ENCODE measurements around the gene PLCB1. TPM values are rescaled to one million over a fixed set of nuclear protein-coding genes. Genes with fewer than 3 reads are reported as not detected.
"Not testable (repeated sequence)": the region's sequence is repeated elsewhere in the genome, so short reads cannot be mapped to it uniquely, and the experiment has no call there.

PLCB1 gene
- total RNA-seq, 1 experiment from 2014 or later: 3.5 TPM

DNA sequence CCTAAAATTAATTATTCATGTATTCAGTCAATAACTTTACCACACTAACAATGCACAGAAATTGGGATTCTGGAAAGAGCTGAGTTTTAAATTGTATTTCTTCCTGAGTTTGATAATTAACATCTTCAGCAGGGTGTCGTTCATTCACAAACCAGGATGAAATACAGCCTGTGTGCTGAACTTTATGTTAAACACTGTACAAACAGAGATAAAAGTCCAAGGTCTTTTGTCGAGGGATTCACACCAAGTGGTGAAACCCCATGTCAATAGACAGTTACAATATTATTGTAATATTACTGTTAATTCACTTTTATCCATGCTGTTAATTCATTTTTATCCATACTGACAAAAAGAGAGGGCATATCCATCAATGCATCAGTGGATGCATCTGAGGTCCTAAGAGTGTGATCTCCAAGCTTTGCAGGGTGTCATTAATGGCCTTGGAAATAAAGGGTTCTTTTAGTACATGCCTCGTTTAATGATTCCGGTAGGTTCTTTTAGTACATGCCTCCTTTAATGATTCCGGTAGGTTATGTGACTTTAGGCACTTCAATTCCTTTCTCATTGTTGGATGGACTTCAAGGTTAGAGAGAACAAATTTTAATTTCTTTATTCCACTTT, 234.3 kb downstream of the PLCB1 start:
- DNase-seq (ENCODE audit: low spot score): no peak

DNA sequence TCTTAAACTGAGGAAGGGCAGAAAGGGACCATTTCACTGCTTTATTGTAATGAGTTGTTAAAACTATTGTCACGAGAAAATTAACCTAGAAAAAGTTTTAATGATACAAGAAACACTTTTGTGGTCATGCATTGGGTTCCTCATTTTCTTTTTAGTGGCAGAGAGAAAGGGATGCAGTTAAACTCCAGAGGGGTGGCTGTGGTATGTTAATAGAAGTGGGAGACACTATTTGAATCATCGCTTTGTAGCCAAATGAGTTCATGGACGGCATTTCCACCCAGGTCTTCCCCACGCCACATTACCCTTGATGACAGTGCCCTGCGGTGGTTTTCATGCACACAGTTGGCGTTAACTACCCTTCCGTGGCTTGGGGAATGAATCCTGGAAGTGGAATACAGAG, 235.6 kb downstream of the PLCB1 start:
- DNase-seq (ENCODE audit: low spot score): no peak

- no peak for DNase-seq (ENCODE audit: low spot score)
Observed at GRCh38 chr20:8368670-8369069, 236.6 kb downstream of the PLCB1 start.

GRCh38 chr20:8369311-8369710, 237.2 kb downstream of the PLCB1 start:
- DNase-seq (ENCODE audit: low spot score): no peak

DNA sequence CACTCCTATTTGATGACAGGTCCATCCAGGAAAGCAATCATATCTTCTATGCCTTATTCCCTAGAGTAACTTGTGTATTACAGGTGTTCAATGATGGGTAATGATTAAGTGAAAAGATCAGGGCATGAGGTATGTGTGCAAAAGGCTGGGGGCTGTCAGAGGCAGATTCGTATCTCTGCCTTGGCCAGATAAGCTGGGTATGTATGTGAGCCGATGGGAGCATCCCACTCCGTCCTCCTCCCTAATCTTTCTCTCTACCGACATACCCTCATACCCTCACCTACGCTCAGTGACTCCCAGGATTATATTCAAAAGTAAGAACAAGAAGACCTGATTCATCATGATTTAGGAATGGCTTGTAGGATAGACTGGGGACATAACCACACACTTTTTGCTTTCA, 238.7 kb downstream of the PLCB1 start:
- DNase-seq (ENCODE audit: low spot score): no peak

GRCh38 chr20:8372824-8373380, 240.8 kb downstream of the PLCB1 start:
- no peak for DNase-seq (ENCODE audit: low spot score)

- DNase-seq (ENCODE audit: low spot score): no peak
Observed at GRCh38 chr20:8373579-8373978, 241.5 kb downstream of the PLCB1 start.

GRCh38 chr20:8375898-8376297, 243.8 kb downstream of the PLCB1 start:
- DNase-seq (ENCODE audit: low spot score): no peak

DNA sequence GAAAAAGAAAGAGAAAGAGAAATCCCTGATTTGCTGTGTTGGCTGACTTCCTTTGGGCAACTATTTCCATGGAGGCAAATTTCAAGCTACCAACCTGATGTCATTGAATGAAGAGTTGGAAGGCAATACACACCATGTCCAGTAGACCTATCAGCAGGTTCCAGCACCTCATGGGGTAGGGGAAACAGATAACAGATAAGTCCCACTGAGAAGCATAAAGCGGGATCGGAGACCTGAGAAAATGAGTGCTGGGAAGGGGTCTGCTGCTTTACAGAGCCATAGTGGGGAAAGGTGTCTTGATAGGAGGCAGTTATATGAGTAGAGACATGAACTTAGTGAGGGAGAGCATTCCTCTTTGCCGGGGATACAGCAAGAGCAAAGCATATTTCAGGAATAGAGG, 244.9 kb downstream of the PLCB1 start:
- DNase-seq (ENCODE audit: low spot score): no peak

GRCh38 chr20:8379125-8379524, 247.1 kb downstream of the PLCB1 start:
- DNase-seq (ENCODE audit: low spot score): not testable (repeated sequence)

- no peak for DNase-seq (ENCODE audit: low spot score)
Observed at GRCh38 chr20:8385247-8385646, 253.2 kb downstream of the PLCB1 start.

DNA sequence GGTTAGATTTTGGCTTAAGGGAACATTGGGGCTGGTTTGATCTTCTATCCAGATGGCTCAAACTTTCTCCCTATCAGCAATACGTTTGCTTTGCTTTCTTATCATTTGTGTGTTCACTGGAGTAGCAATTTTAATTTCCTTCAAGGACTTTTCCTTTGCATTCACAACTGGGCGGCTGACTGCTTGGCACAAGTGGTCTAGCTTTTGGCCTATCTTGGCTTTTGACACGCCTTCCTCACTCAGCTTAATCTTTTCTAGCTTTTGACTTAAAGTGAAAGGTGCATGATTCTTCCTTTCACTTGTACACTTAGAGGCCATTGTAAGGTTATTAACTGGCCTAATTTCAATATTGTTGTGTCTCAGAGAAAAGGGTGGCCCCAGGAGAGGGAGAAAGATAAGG, 254.9 kb downstream of the PLCB1 start:
- no peak for DNase-seq (ENCODE audit: low spot score)

- no peak for DNase-seq (ENCODE audit: low spot score)
Observed at GRCh38 chr20:8388141-8388540, 256.1 kb downstream of the PLCB1 start.

DNA sequence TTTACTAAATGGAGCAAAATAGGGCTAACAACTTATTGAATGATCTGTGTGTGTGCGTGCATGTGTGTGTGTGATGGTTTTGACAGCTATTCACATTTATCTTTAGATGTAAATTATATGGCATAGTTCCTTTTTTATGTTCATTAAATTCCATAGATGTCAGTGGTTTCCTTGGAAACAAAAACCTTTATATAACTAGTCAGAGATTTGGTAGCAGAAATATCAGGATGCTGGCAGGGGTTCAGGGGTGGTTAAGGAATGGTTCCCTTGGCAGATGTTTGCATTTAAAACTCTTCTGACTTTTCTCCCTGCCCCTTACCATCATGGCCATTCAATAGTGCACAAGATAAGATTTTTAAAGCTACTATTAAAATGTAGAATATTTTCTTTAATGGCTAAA, 256.6 kb downstream of the PLCB1 start:
- no peak for DNase-seq (ENCODE audit: low spot score)

DNA sequence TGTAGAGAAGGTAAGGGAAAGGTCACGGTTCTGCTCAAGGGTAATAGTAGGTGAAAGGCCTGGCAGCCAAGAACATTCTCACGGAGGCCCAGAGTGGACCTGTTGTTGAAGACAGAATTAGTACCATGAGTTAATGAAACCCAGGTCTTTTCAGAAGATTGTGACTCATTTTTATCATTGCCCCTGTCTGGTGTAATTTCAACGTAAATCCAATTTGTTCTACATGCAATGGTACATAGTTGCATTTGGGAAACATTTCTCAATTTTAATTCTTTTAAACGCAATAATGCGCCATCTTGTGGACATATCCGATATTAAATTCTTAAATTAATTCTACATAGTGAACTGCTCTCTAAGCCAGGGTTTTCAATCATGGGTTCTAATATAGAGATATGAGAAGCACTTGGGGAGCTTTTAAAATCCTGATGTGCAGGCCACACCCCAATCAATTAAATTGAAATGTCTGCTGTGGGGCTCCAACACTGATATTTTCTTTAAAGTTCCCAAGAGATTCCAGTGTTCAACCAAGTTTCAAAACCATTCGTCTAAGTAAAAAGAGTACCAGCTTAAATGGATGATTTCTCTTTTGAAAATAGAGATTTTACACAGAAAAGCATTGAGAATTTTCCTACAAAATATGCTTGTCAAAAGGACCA, 257.4 kb downstream of the PLCB1 start:
- DNase-seq (ENCODE audit: low spot score): peak; percentile 81

- DNase-seq (ENCODE audit: low spot score): no peak
Observed at GRCh38 chr20:8390037-8390433, 258.0 kb downstream of the PLCB1 start.

- no peak for DNase-seq (ENCODE audit: low spot score)
Observed at GRCh38 chr20:8390500-8390899, 258.4 kb downstream of the PLCB1 start.

DNA sequence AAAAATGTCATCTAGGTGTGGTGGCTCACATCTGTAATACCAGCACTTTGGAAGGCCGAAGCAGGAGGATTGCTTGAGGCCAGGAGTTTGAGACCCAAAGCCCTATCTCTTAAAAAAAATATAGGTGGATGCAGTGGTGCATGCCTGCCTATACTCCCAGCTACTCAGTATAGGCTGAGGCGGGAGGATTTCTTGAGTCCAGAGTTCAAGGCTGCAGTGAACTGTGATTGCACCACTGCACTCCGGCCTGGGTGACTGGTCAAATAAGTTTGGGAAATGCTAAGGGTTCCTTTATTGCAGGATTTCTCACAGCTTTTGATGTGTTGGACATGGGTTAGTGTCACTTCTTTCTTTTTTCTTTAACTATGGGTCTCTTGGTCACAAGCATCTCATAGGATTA, 261.3 kb downstream of the PLCB1 start:
- no peak for DNase-seq (ENCODE audit: low spot score)

GRCh38 chr20:8394308-8394945, 262.4 kb downstream of the PLCB1 start:
- no peak for DNase-seq (ENCODE audit: low spot score)

DNA sequence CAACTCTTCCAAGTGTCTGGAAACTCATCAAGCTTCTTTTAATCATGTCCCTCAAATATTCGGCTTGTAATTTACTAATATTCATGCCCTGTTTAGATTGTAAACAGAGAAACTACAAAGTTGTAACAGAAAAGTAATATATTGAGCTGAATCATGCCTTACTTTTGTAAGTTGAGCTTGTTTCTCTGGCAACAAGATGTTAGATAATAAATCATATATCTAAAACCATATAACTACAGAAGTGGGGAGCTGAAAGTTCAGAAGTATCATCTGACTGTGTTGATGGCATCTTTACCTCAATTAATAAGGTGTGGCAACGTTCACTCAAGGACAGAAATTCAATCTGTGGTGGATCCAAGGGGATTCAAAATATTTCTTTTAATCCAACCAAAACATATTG, 263.9 kb downstream of the PLCB1 start:
- DNase-seq (ENCODE audit: low spot score): no peak

DNA sequence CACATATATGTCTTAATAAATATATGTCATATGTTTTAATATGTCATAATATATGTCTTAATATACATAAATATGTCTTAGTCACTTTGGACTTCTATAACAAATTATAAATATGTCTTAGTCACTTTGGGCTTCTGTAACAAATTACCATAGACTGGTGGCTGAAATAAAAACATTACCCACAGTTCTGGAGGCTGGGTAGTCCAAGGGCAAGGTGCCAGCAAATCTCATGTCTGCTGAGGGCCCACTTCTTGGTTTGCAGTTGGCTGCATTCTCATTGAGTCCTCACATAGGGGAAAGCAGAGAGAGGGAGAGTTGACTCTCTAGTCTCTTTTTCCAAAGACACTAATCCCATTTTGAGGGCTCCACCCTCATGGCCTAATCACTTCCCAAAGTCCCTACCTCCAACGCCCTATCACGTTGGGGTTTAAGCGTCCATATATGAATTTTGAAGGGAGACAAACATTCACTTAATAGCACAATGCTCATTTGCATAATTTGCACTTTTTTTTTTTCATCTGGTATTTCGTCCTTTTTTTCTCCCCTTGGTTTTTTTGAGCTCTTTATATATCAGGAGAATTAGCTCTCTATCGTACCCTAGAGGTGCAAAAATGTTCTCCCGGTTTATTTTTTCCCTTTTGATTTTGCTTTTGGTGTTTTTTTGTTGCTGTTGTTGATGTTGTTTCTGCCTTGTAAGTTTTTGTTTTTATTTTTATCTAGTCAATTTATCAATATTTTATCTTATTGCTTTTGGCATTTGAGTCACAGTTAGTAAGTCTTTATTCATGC, 266.4 kb downstream of the PLCB1 start:
- DNase-seq (ENCODE audit: low spot score): no peak

DNA sequence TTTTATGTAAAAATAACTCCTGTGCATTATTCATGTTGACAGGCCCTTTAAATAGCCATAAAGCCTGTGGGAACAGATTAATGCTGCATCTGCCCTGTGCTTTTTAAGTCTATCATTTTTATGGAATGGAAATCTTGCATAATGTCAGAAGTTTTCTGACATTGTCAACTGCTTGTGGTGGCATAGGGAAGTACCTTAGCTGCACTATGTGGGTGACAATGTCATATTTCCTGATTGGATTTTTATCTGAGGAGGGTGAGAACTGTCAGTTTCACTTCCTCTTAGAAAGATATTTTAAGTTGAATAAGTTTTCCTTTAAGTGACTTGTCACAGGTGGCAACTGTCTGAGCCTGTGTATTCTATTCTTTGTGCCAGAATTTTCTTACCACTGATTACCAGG, 267.9 kb downstream of the PLCB1 start:
- no peak for DNase-seq (ENCODE audit: low spot score)

Data from HT-29 (cell line).